ACC112 (cell line): ENCODE measurements around the gene PIK3CD.

Experiments used
- H2AFZ ChIP-seq: fragments of 200-600 bp; sonication (generic); one replicate; pipeline ENCODE4 v1.6.0; 2017; ENCODE audit warnings: antibody characterized with exemption, low read length; ENCODE audit not compliant: unreplicated experiment
- H3K27ac ChIP-seq: fragments of 200-600 bp; sonication (generic); 2 replicates; pipeline ENCODE4 v1.5.1; 2014; ENCODE audit warnings: low read depth, mild to moderate bottlenecking, antibody characterized with exemption, low read length, moderate library complexity
- H3K27me3 ChIP-seq: fragments of 200-600 bp; sonication (generic); 2 replicates; pipeline ENCODE4 v1.6.1; 2014; ENCODE audit warnings: mild to moderate bottlenecking, antibody characterized with exemption, low read length, moderate library complexity, mixed read lengths; ENCODE audit not compliant: insufficient read depth
- H3K36me3 ChIP-seq: fragments of 200-600 bp; sonication (generic); 2 replicates; pipeline ENCODE4 v1.6.1; 2016; ENCODE audit warnings: mild to moderate bottlenecking, antibody characterized with exemption, low read length, moderate library complexity, mixed read lengths; ENCODE audit not compliant: insufficient read depth
- H3K4me1 ChIP-seq: fragments of 200-600 bp; sonication (generic); one replicate; pipeline ENCODE4 v1.6.1; 2016; ENCODE audit warnings: low read length, mixed read lengths; ENCODE audit not compliant: insufficient read depth, unreplicated experiment, control insufficient read depth
- H3K4me3 ChIP-seq: fragments of 200-600 bp; sonication (generic); 2 replicates; pipeline ENCODE4 v1.5.1; 2014; ENCODE audit warnings: mild to moderate bottlenecking, low read depth, low read length
- H3K79me2 ChIP-seq: fragments of 200-600 bp; sonication (generic); one replicate; pipeline ENCODE4 v1.6.0; 2016; ENCODE audit warnings: low read length; ENCODE audit not compliant: control insufficient read depth, unreplicated experiment, insufficient read depth

The PIK3CD gene

DNA sequence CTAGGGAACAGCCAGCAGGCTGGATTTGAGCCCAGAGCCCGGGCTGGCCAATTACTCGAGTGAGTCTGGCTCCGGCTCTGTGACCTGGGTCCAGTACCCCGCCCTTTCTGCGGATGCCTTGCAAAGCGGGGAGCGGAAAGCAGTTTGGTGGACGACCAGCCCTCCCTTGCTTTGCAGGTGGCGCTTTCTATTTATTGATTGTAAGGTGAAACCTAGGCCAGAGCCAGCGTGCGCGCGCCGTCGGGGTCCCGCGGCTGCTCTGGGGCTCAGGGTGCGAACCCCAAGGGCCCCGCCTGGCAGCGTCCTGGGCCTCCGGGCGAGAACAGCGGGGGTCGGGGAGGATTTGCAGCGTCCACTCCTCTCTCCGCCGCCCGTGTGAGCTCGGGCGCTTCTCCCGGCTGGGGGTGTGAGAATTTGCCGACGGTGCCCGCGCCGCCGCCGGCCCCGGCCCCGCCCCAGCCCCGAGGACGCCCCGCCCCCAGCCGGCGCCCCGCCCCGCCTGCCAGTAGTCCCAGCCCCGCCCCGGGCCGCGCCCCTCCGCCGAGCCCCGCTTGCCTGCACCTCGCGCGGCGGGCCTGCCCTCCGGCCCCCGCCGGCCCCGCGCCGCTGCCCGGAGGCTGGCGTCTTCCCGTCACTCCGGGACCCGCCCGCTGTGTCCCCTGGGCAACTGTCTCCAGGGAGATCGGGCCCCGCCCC is 37.6 kb downstream of the PIK3CD start:
- Histone ChIP-seq H3K79me2 (no peaks in the 10 kb centered on the region), H3K4me3 (peak overlapping the region; percentile 78), H2AFZ (peak overlapping the region; percentile 61), H3K4me1 (peaks cover 24% of the 10 kb centered on the region), H3K36me3 (no peaks in the 10 kb centered on the region), H3K27ac (no peak overlapping the region), H3K27me3 (no peaks in the 10 kb centered on the region)

- Histone ChIP-seq H3K79me2 (no peaks in the 10 kb centered on the region), H2AFZ (no peak overlapping the region), H3K27me3 (no peaks in the 10 kb centered on the region), H3K36me3 (no peaks in the 10 kb centered on the region), H3K4me1 (peaks cover 24% of the 10 kb centered on the region), H3K4me3 (peak overlapping the region; percentile 78), H3K27ac (no peak overlapping the region)
These were observed 38.4 kb downstream of the PIK3CD start for GRCh38 chr1:9689971-9690381.

DNA sequence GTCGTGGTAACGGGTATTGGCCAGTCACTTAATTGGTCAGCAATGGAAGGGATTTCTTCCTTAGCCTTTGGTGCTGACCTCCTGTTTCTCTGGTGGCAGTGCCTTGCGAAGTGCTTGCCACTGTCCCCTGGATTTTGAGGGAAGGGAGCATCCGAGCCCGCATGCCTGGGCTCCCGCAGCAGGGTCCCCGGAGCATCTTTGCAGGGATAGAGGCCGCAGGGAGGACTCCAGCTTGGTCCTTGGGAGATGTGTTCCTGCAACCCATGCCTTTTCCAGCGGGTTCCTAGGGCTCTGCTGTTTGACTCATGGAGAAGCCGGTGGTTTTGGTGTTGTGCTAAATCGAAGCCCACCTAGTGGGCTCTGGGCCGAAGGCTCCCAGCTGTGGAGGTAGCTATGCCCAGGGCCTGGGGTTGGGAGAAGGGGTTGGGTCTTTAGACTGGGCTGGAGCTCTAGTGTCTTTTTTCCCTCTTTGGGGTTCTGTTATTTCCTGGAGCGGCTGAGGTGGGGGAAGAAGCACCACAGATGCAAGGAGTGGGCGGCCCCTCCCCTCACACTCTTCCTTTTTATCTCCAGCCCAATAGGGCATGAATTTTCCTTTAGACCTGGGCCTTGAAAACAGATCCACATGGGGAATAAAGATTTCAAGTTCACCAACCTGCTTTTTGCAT is 39.0 kb downstream of the PIK3CD start:
- Histone ChIP-seq H3K4me3 (peak overlapping the region; percentile 78), H2AFZ (no peak overlapping the region), H3K27ac (no peak overlapping the region), H3K27me3 (no peaks in the 10 kb centered on the region), H3K36me3 (no peaks in the 10 kb centered on the region), H3K79me2 (no peaks in the 10 kb centered on the region), H3K4me1 (peaks cover 24% of the 10 kb centered on the region)

- no peaks in the 10 kb centered on the region for H3K79me2 ChIP-seq
- no peak overlapping the region for H3K4me3 ChIP-seq
- H3K4me1 ChIP-seq = peaks cover 24% of the 10 kb centered on the region
- H2AFZ ChIP-seq = no peak overlapping the region
- H3K27me3 ChIP-seq = no peaks in the 10 kb centered on the region
- no peak overlapping the region for H3K27ac ChIP-seq
- H3K36me3 ChIP-seq = no peaks in the 10 kb centered on the region
These were observed 39.5 kb downstream of the PIK3CD start for GRCh38 chr1:9691108-9691445.

DNA sequence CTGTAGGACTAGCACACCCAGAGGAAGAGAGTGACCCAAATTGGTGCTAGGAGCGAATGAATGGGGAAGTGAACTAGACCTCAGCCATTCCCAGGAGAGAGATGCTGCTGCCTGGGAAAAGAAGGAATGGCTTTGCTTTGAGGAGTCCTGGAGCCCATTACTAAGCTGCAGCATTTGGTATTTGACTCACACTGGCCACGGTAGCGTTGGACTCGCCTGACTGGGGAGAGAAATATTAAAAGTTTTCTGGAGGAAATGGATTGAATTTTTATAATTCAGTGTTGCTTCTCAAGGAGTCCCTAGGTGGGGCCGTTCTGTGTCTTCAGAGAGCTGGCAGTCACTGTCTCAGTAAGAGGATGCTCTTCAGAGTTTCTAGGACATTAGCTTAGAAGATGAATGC is 40.2 kb downstream of the PIK3CD start:
- no peaks in the 10 kb centered on the region for H3K27me3 ChIP-seq
- H3K36me3 ChIP-seq = no peaks in the 10 kb centered on the region
- peaks cover 24% of the 10 kb centered on the region for H3K4me1 ChIP-seq
- H3K27ac ChIP-seq = no peak overlapping the region
- H2AFZ ChIP-seq = no peak overlapping the region
- H3K4me3 ChIP-seq = no peak overlapping the region
- H3K79me2 ChIP-seq = no peaks in the 10 kb centered on the region

GRCh38 chr1:9696793-9697192 is 45.3 kb downstream of the PIK3CD start:
- H3K79me2 ChIP-seq = no peaks in the 10 kb centered on the region
- H3K27me3 ChIP-seq = no peaks in the 10 kb centered on the region
- H3K4me3 ChIP-seq = no peak overlapping the region
- no peak overlapping the region for H3K27ac ChIP-seq
- H3K36me3 ChIP-seq = no peaks in the 10 kb centered on the region
- peaks cover 8% of the 10 kb centered on the region for H3K4me1 ChIP-seq
- H2AFZ ChIP-seq = no peak overlapping the region

GRCh38 chr1:9699361-9699760 is 47.8 kb downstream of the PIK3CD start:
- Histone ChIP-seq H3K36me3 (peaks cover 7% of the 10 kb centered on the region; the same call in 1 of the 2 replicates), H3K4me3 (no peak overlapping the region), H3K27ac (no peak overlapping the region), H3K27me3 (no peaks in the 10 kb centered on the region), H3K79me2 (no peaks in the 10 kb centered on the region), H3K4me1 (peaks cover 8% of the 10 kb centered on the region), H2AFZ (no peak overlapping the region)

- H3K36me3 ChIP-seq = peaks cover 7% of the 10 kb centered on the region; the same call in 1 of the 2 replicates
- no peaks in the 10 kb centered on the region for H3K79me2 ChIP-seq
- H3K4me3 ChIP-seq = no peak overlapping the region
- H3K27me3 ChIP-seq = no peaks in the 10 kb centered on the region
- H3K27ac ChIP-seq = peak overlapping the region; percentile 59
- H2AFZ ChIP-seq = peak overlapping the region; percentile 46
- peaks cover 14% of the 10 kb centered on the region for H3K4me1 ChIP-seq
These were observed 48.8 kb downstream of the PIK3CD start for GRCh38 chr1:9700340-9700739.

DNA sequence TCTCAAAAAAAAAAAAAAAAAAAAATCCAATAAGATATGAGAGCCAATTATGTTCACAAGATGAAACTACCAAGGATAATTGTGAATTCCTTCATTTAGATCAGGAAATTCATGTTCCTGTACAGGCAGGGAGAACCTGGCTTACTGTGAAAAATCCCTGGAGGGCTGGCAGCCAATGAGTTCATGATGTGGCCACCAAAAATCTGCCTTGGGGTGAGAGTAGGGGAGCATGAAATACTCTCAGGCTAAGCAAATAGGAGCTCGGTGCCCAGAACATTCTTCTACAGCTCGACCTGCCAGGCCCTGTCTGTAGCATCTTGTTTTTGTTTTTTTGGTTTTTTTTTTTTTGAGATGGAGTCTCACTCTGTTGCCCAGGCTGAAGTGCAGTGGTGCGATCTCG is 50.1 kb downstream of the PIK3CD start:
- no peaks in the 10 kb centered on the region for H3K27me3 ChIP-seq
- H2AFZ ChIP-seq = no peak overlapping the region
- H3K4me1 ChIP-seq = peaks cover 19% of the 10 kb centered on the region
- no peak overlapping the region for H3K27ac ChIP-seq
- peaks cover 7% of the 10 kb centered on the region; the same call in 1 of the 2 replicates for H3K36me3 ChIP-seq
- H3K79me2 ChIP-seq = no peaks in the 10 kb centered on the region
- H3K4me3 ChIP-seq = no peak overlapping the region

- no peak overlapping the region for H2AFZ ChIP-seq
- peaks cover 7% of the 10 kb centered on the region; the same call in 1 of the 2 replicates for H3K36me3 ChIP-seq
- H3K4me3 ChIP-seq = no peak overlapping the region
- peaks cover 19% of the 10 kb centered on the region for H3K4me1 ChIP-seq
- no peaks in the 10 kb centered on the region for H3K27me3 ChIP-seq
- H3K79me2 ChIP-seq = no peaks in the 10 kb centered on the region
- no peak overlapping the region for H3K27ac ChIP-seq
These were observed 51.6 kb downstream of the PIK3CD start for GRCh38 chr1:9703165-9703509.

DNA sequence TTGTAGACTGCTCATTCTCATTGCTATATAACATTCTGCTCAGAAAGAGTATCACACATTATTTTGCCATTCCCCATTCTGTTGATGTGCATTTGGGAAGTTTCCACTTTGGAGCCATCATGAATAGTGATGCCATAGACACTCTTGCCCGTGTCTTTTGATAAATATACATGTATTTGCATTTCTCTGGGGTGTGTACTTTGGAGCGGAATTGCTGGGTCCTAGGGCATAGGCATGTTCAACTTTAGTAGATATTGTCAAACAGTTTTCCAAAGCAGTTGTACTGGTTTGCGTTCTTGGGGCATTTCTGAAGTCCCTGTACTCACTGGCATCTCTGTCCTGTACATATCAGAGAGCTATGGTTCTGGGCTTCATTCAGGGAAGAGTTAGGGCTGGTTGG is 52.1 kb downstream of the PIK3CD start:
- peaks cover 7% of the 10 kb centered on the region; the same call in 1 of the 2 replicates for H3K36me3 ChIP-seq
- no peak overlapping the region for H3K27ac ChIP-seq

More for the DNA sequence above, 52.1 kb downstream of the PIK3CD start:
- Histone ChIP-seq H3K79me2 (no peaks in the 10 kb centered on the region), H3K4me3 (no peak overlapping the region), H2AFZ (no peak overlapping the region), H3K4me1 (peaks cover 19% of the 10 kb centered on the region), H3K27me3 (no peaks in the 10 kb centered on the region)
